Pons (tissue), 1 donor: ENCODE data around the gene RAPGEF2.
"Not testable (repeated sequence)": the region's sequence is repeated elsewhere in the genome, so short reads cannot be mapped to it uniquely, and the experiment has no call there.

Source experiments
- DNase-seq: peaks from one replicate; pipeline ENCODE4 v3.0.0-alpha.2; 2016; ENCODE audit warnings: low spot score

Gene RAPGEF2

GRCh38 chr4:159370286-159370685 lies 267.4 kb downstream of the RAPGEF2 start:
- no peak for DNase-seq

GRCh38 chr4:159374749-159375530 lies 272.1 kb downstream of the RAPGEF2 start:
- no peak for DNase-seq

GRCh38 chr4:159376289-159376688 lies 273.4 kb downstream of the RAPGEF2 start:
- DNase-seq: no peak

GRCh38 chr4:159378056-159378616 lies 275.3 kb downstream of the RAPGEF2 start:
- no peak for DNase-seq

GRCh38 chr4:159379064-159379463 lies 276.2 kb downstream of the RAPGEF2 start:
- not testable (repeated sequence) for DNase-seq

- DNase-seq: no peak
Measured at GRCh38 chr4:159379836-159380235, 277.0 kb downstream of the RAPGEF2 start.

- no peak for DNase-seq
Measured at GRCh38 chr4:159382856-159383561, 280.1 kb downstream of the RAPGEF2 start.

GRCh38 chr4:159383562-159383931 lies 280.7 kb downstream of the RAPGEF2 start:
- no peak for DNase-seq

- no peak for DNase-seq
Measured at GRCh38 chr4:159384017-159384416, 281.1 kb downstream of the RAPGEF2 start.

GRCh38 chr4:159384632-159385031 lies 281.8 kb downstream of the RAPGEF2 start:
- no peak for DNase-seq

- DNase-seq: no peak
Measured at GRCh38 chr4:159386620-159387019, 283.7 kb downstream of the RAPGEF2 start.

GRCh38 chr4:159389756-159390155 lies 286.9 kb downstream of the RAPGEF2 start:
- no peak for DNase-seq

GRCh38 chr4:159390648-159391047 lies 287.8 kb downstream of the RAPGEF2 start:
- DNase-seq: no peak

GRCh38 chr4:159395693-159396092 lies 292.8 kb downstream of the RAPGEF2 start:
- DNase-seq: no peak

- DNase-seq: no peak
Measured at GRCh38 chr4:159396151-159396550, 293.3 kb downstream of the RAPGEF2 start.

GRCh38 chr4:159398236-159398638 lies 295.4 kb downstream of the RAPGEF2 start:
- DNase-seq: no peak

GRCh38 chr4:159400558-159401225 lies 297.8 kb downstream of the RAPGEF2 start:
- DNase-seq: no peak

GRCh38 chr4:159401226-159401712 lies 298.4 kb downstream of the RAPGEF2 start:
- no peak for DNase-seq

- no peak for DNase-seq
Measured at GRCh38 chr4:159401791-159402380, 299.0 kb downstream of the RAPGEF2 start.
